Esophagus mucosa (tissue), 1 donor: ENCODE measurements around the gene DENND2A. TPM values are rescaled to one million over a fixed set of nuclear protein-coding genes. Genes with fewer than 3 reads are reported as not detected.
"Not testable (repeated sequence)": the region's sequence is repeated elsewhere in the genome, so short reads cannot be mapped to it uniquely, and the experiment has no call there.

Experiments
- ATAC-seq: fragments of 200-7000 bp; cut with Tn5 transposase; one replicate; pipeline ENCODE4 v1.9.1; 2020
- total RNA-seq: library from RNA; stranded (reverse); gene quantifications from one replicate; pipeline ENCODE4 v1.2.4, GENCODE V29; 2023
- donor health status: DM: yes; HTN: yes; CAD: no.

Gene DENND2A
- total RNA-seq, 1 donor from 2014 or later, result 1.0 TPM

DNA sequence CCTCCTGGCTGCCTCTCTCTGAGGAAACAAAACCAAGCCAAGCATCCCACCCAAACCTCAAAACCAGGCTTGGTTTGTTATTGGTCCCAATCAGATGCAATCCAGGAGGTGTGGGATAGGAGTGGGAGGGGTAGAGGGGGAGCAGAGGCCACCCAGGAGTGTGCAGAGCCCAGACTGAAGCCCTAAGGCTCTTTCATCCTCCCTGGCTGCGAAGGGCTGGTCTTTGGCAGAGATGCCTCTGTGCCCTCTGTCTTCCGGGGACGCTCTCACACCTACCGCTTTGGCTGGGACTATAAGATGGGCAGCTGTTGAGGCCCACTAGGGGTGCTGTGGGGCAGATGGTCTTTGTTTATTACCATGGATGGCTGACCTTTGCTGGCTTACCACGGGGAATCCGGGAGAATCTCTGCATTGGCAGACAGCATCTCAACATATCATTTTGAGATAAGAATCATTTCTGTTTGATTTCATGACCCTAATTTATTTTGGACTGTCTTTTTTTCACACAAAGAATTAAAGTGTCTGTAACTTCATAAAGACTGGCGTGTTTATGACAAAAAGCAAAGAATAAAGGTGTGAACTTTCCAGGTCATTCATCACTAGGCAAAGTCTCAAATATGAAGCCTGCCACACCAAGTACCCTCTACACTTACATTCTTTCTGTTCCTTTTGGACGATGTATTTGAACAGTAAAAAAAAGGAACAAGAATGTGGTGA lies 6.5 kb upstream of the DENND2A start:
- ATAC-seq, result peak; percentile 56

DNA sequence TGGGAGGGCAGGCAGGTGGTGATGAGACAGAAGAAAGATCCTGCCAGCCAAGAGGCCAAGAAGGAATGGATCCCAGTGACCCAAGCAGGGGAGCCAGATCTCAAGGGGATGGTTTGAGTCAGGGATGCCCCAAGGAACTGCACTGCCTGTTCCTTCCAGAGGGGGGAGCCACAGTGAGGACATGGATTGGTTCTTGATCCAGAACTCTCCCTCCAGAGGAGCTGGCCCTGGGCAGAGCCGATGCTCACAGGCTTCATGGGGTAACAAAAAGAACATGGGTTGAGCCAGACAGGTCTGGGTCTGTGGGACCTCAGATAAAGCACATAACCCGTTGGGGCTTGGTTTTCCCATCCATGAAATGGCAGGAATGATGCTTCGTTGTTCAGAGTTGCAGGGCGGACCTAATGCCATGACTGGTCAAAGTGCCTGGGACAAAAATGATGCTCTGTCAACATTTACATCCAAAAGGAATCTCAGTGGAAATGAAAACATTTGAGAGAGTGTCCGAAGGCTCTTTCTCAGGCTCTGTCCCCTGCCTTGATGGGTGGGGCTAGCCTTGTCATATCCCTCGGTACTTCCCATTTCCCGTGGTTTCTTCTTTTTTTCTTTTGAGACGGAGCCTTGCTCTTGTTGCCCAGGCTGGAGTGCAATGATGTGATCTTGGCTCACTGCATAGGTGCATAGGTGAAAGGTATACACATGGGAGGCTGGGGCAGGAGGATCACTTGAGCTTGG lies 4.7 kb upstream of the DENND2A start:
- ATAC-seq, result no peak

DNA sequence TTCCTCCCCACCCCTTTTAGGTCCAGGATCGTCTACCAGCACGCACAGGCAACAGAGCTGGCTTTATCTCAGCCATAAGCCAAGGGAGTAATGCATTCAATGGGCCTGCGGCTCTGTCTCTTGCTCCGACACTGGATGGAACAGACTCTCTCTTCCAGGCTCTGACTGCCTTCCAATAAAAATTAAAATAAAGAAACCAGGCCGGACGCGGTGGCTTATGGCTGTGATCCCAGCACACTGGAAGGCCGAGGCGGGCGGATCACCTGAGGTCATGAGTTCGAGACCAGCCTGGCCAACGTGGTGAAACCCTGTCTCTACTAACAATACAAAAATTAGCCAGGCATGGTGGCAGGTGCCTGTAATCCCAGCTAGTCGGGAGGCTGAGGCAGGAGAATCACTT lies 4.1 kb upstream of the DENND2A start:
- ATAC-seq, result not testable (repeated sequence)

DNA sequence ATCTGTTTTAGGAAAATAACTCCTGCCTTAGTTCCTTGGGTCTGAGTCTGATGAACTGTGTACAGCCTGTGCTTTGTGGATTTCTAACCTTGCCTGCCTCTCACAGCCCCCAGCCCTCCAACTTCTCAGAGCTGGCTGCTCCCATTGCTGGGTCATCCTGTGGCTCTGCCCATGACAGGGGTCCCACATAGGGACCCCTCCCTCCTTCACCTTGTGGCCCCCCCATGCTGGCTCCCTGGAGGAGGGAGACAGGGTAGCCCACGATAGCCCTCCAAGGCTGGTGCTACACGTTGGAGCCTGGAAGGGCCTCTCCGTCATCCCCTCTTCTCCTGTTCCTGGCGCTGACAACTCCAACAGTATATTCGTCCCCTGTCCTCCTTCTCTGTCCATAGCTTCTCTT lies 2.8 kb upstream of the DENND2A start:
- no peak for ATAC-seq

DNA sequence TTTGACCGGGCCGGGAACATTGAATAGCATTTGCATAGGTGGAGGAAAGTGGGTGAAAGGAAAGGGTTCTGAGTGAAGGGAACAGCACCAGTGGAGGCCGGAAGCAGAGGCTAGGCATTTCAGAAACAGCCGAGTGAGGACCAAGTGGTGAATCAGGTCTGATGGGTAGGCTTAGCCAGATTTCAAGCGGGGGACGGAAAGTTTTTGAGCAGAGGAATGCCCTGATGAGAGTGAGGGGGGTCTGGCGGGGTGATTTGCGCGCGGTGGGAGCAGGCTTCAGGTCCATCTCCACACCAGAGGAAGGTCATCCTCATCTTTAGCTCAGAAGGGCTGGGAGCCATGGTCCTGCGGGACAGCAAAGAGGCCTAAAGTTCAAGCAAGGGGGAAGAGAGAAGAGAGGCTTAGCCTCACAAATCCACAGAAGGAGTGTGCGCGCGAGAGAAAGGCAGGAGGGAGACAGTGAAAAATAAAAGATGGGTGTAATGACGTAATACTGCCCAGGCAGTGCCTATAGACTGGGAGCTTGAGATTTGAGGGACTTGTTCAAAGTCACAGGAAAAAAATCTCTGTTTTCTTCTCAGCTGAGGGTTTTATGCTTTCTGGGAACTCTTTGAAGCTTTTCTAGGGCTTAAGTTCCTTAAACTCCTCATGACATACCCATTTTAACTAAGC lies 1.0 kb upstream of the DENND2A start:
- no peak for ATAC-seq

DNA sequence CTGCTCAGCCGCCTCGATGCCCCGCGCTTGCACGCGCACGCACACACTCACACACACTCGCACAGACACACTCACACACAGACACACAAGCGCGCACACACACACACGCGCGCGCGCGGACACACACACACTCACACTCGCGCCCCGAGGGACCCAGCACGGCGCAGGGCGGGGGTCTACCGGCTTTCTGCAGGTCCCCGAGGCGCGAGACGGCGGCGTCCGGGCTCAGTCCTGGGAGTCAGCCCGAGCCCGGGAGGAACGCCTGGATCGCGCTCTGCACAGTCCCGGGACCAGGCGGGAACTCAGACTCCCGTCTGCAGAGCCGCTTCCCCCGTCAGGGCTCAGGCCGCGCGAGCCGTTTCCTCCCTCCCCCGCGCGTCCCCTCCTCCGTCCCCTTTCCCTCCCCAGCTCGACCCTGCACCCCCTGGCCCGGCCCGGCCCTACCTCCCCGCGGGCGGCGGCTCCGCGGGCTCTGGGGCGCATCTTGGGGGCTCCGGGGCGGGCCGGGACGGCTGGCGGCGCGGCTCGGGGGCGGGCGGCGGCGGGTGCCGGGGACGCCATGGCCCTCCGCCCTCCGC lies 464 bp downstream of the DENND2A start:
- ATAC-seq, result peak; percentile 42

DNA sequence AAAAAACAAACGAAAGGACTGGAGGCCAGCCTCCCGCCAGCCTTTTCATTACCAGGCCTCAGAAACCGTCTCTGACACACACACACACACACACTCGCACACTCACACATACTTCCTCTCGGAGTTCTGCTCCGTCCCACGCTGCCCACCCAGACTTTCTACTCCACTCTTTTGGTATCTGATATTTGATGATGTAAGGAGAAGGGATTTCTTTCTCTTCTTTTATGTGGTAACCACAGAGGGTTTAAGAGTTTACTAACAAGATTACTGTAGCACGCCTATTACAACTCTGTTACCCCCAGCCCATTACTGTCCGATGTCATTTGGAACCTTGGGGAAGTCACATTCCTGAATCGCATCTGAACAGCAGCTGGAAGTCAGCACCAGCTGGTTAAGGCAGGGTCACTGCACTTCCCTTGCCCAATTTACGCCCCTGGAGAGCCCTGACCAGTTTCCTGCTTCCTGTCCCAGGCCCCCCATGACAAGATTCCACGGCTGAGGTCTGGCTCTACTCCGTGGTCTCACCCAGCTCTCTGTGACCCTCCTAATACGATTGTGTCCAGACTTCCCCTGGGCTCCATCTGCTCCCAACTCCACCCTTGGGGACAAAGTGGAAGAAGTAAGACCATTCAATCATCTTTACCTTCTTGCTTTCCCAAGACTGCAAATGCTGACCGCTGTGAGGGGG lies 1.1 kb downstream of the DENND2A start:
- no peak for ATAC-seq

DNA sequence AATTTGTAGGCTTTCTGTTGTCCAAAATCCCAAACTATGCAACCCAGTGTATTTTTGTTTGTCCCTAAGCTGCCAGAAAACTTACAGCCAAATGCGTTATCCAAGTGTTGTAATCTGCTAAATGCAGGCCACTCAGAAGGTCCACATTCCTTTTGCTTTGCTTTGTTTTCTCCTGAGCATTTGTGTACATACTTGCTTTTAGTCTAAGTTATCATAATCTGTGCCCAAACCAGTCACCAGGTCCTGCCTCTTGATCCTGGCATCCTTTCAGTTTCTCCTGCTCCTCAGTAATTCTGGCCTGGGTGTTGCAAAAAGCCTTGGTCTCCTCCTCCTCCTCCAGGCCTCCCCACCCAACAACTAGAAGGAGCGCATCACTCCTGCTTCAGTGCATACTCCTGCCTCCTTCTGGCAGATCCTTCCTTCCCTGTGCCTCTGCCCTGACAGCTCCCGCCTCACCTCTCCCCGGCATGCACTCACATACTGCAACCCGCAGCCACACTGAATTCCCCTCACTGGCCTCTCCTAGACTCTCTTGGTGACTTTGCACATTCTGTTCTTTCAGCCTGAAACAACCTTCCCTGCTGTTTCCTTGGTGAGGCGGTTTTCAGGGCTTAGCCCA lies 2.3 kb downstream of the DENND2A start:
- ATAC-seq, result no peak

DNA sequence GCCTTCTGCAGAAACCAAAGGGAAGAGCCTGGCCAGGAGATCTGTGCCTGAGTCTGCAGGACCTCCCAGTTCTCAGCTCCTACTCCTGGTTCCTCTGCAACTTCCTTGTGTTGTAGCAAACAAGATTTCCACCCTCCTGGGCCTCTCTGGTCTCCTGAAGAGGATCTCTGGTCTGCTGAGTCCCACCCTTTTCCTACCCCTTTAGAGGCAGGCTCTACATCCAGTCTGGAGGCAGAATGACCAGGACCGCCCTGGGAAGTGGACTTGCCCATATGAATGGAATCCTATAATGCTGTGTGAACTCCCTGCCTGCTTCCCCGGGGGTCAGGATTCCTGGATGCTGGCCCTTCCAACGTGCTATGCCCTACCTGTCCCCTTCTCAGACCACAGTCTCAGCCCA lies 3.2 kb downstream of the DENND2A start:
- ATAC-seq, result no peak

DNA sequence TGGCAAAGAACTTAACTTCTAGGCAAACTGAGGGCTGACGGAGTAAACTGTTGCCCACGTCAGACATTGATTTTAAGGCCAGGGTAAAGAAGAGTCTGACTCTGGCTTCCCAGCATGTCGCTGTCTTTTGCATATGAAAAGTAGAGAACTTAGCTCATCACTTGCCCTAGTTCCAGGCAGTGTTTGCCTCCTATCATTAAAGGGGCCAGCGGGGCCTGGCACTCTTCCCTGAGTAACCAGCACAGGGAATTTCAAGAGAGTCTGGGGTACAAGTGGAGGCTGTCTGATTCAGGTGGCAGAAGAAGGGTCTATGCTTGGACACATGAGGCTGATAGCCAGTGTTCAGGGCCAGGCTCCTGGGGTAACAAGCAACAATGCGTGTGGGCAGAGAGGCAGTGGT lies 4.8 kb downstream of the DENND2A start:
- no peak for ATAC-seq

DNA sequence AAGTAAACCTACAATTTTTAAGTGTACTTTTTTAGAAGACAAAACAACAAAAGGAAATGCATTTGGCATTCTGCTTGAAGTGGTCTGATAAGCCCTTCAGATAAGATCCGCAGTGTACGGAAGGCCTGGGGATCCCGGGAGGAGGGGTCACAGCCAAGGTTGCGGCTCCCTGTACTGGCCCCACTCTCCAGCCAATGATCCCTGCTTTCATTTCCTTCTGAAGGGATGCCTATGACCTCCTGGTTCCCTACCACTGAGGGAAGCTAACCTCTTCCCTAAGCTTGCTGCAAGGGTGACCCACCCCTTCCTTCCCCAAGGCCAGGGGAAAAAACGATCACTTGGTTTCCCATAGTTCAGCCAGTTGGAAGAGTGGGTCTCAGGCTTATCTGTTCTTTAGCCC lies 5.3 kb downstream of the DENND2A start:
- ATAC-seq, result no peak

DNA sequence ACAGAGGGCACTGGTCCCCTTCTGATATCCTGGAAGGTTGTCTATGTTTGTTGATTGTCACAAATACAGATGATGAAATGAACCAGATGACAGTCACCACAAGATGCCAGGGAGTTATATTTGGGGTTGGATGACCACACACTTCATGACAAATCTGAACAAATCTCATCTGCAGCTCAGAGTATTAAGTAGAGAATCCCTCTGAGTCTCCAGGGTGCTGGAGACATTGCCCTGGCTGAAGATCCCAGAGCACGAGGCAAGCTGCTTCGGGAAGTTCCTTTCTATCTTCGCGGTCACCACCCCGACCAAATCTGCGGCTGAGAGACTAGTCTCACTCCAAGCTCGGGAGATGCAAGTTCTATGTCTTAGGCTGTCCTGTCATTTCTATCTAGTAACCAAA lies 9.0 kb downstream of the DENND2A start:
- ATAC-seq, result no peak

DNA sequence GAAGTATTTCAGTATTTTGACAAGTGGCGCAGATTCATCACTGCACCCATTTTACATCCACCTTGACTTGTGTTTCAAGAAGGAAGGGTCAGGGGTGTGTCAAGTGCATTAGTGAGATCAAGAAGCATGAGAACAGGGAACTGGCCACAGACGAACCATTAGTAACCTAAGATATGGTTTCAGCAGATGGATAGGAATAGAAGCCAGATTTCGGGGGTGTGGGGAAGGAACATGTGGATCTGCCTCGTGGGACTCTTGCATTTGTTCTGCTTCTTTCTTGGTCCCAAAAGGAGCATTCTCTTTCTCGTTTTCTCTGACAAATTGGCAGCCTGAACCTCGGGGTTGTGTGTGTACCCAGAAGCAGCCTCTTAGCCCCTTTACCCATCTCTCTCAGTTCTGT lies 9.6 kb downstream of the DENND2A start:
- no peak for ATAC-seq

DNA sequence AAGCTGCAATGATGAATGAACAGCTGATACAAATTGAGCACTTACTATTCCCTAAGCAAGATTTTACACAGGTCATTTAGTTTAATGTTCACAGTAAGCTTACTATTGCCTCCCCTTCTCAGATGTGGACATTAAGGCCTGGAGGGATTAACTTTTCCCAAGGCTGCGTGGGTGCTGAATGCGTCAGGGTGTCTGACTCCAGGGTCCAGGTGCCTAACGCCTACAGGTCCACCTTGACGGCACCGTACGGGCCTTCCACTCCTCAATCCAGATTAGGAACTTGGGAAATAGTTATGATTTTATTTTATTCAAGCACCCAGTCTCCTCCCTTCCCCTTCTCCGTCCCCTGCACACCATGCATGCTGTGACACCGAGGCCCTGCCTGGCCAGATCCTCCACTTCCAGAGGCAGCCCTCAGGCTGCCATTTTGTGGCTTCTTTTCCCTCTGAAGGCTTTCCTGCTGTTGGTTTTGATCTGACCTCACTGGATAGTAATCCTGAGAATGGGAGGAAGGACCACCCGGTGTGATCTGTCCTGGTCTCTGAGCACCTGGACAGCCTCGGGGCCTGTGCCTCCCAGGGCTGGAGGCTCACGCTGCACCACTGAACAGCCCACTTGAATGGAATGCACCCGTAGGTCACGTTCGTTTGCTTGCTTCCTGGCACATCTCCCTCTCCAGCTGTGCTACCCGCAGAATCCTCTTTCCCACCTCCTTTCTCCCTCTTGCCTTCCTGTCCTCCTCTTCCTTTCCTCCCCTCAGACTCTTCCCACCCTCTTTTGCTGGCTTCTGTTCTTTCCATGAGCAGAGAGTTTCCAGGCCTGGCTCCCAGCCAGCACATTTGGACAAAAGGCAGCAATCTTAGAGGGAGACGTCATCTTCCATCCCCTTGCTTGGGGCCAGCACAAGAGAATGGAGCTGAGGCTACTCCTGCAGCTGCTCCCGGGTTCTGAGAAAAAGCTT lies 14.4 kb downstream of the DENND2A start:
- no peak for ATAC-seq

DNA sequence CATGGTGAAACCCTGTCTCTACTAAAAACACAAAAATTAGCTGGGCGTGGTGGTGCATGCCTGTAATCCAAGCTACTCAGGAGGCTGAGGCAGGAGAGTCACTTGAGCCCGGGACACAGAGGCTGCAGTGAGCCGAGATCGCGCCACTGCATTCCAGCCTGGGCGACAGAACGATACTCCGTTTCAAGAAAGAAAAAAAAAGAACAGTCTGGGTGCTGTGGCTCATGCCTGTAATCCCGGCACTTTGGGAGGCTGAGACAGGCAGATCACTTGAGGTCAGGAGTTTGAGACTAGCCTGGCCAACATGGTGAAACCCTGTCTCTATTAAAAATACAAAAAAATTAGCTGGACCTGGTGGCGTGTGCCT lies 15.4 kb downstream of the DENND2A start:
- not testable (repeated sequence) for ATAC-seq

DNA sequence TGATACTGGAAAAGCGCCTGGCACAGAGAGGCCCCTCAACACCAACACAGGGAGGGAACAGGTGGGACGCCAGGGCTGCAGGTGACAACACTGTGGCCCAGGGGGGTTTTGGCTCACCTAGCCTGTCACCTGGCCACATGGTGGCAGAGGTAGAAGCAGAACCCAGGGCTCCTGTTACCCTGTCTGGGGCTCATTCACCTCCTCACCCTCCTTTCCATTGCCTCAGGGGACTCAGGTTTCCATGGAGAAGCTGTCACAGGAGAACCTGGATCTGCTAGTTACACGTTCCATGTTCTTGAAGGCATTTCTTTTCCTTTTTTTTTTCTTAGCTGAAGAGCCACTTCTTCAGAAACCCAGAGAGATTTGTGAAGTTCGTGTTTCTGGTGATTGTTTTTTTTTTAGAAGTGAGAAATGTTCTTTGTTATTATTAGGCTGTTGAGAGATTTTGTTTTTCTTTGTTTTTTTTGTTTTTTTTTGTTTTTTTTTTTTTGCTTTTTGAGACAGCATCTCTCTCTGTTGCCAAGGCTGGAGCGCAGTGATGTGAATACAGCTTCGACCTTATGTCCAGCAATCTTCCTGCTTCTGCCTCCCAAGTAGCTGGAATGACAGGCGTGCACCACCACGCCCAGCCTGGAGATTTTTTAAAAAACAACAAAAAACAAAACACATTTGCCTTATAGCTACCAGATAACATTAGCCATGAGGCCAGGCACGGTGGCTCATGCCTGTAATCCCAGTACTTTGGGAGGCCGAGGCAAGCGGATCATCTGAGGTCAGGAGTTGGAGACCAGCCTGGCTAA lies 16.0 kb downstream of the DENND2A start:
- no peak for ATAC-seq

DNA sequence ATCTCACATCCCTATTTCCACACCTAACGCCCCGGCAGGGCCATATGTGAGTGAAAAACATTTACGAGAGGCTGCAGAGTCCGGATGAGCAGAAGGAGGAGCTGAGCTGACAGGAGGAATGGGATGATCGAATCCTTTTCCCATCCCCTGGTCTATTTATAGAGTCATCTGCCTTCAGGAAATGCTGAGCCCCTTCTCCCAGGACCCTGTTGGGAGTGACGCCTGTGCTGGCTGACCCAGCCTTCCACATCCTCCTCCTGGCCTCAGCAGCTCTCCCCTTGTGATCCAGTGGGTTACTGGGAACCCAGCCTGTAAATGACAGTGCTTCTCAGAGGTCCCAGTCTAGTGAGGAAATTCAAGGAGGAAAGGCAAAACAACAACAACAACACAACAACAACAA lies 16.6 kb downstream of the DENND2A start:
- no peak for ATAC-seq

DNA sequence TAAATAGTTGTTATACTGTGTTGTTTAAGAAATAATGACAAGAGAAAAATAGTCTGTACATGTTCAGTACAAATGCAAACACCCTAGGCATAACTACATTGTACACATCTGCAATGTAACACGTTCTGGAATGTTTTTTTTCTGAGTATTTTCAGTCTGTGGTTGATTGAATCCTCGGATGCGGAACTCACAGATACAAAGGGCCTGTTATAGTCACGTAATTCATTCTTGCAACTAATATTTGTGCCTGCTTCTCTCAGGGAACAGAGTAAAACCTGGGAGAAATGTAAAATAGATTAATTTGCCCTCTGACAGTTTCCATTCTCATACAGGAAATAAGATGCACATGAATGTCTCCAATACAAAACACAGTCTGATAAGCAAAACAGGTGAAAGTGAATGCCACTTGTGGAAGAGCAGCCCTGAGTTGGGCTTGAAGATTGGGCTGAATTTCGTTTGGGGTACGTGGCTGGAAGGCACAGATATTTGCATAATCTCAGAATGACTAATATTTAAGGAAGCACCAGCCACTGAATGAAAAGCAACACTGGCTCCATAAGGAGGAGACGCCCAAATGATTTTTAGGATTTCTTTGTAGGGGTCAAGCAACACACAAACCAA lies 19.1 kb downstream of the DENND2A start:
- no peak for ATAC-seq

DNA sequence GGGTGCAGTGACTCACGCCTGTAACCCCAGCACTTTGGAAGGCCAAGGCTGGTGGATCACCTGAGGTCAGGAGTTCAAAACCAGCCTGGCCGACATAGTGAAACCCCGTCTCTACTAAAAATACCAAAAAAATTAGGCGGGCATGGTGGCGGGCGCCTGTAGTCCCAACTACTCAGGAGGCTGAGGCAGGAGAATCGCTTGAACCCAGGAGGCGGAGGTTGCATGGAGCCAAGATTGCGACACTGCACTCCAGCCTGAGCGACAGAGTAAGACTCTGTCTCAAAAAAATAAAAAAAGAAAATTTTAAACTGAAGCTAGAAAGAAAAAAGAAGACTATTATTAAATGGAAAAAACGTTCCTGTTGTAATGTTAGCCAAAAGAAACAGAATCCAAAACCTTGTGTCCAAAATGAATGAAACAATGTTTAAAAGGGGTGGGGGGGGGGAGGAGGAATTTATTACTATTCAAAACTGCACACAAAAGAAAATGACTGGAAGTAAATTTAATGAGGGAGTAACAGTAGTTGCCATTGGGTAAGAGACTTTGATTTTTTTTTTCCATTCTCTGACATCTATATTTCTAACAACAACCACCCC lies 20.6 kb downstream of the DENND2A start:
- not testable (repeated sequence) for ATAC-seq
